ENCODE results near the gene CCDC18.
"Not testable (repeated sequence)": the region's sequence is repeated elsewhere in the genome, so short reads cannot be mapped to it uniquely, and the experiment has no call there.

Gene CCDC18

GRCh38 chr1:93171549-93172034 is 8.9 kb upstream of the CCDC18 start:
- peak; percentile 46 for DNase-seq (ENCODE audit: low read depth)

DNA sequence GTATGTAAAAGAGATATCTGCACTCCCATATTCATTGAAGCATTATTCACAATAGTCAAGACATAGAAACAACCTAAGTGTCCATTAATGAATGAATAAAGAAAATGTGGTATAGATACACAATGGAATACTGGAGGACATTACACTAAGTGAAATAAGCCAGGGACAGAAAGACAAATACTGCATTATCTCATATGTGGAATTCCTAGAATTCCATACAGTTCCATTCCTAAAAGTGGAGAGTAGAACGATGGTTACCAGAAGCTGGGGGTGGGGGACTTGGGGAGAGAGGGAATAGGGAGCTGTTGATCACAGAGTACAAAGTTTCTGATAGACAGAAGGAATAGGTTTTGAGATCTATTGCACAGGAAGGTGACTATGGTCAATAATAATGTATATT is 7.7 kb upstream of the CCDC18 start:
- peak; percentile 55 for DNase-seq (ENCODE audit: low read depth)

GRCh38 chr1:93174638-93175037 is 5.9 kb upstream of the CCDC18 start:
- not testable (repeated sequence) for DNase-seq (ENCODE audit: low read depth)

GRCh38 chr1:93177991-93178390 is 2.5 kb upstream of the CCDC18 start:
- DNase-seq (ENCODE audit: low read depth), result peak; percentile 60

DNA sequence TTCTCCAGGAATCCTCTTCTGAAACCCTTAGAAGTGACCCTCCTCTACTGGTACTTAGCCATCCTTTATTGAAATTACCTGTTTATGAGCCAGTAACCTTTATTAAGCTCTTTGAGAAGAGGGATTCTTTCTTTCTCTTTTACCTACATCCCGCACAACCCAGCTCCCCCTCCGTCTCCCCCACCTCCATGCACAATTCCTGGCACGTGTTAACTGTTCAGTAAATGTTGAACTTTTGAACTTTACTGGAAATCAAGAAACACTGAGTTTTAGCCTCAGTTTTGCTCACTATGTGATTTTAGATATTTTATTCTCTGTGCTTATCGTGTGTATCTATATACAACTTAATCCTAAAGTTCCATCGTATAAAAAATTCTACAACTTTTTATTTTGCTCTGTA is 2.1 kb upstream of the CCDC18 start:
- peak; percentile 15 for DNase-seq (ENCODE audit: low read depth)

DNA sequence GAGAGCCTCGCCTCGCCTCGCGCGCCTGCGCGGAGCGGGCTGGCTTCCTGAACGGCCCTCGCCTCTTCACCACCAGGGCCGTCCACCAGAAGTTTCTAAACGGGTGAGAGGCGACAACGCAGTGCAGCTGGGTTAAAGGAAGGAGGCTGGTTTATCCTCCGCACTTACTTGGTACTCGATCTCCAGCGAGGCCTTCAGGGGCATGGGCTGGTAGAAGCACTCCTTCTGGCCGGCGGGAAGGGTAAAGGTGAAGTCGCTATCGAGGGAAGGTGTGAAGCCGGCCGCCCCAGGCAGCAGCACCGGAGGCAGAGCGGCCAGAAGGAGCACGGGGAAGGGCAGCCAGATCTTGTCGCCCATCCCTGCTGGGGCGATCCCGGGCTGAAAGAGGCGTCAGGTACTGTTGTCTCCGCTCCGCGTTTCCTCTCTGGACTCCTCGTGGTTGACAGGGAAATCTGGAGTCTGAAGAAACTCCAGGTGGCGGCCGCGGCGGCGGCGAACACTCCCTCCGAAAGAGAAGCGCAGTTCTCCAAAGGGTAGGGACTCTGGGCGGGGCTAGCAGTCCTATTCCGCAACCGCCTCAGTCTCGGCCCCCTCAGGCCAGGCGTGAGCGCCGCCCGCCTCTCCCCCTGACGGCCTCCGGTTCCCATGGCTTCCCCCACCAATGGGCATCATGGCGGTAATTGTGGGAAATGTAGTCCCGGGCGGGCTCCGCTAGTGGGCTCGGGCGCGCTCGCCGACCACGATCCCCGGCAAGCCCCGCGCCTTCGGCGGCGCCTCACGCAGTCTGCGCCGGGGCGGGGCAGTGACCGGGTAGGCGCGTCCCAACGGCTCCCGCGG is 420 bp upstream of the CCDC18 start, which contains the start of gene TMED5:
Gene TMED5 (minus strand): TSS at position 528 of the 837 bp plus-strand sequence. CDS start 171 bp downstream, at position 357.
- DNase-seq (ENCODE audit: low read depth), result peak; percentile 99

DNA sequence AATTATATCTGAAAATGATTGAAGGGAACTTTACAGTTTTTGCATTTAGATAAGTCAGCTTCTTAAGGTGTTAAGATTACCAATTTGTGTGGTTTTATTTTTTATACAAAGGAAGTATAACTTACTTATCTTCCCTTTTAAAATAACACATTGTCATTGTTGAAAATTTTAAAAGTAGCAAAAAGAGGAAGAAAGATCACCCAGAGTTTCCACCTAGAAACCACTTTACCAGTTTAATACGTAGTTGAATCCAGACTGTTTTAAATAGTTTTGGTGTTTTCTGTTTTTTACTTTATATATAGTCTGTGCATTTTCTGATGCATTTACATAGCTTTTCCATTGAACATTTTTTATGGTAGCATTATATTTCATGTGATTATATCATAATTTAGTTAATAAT is 6.1 kb downstream of the CCDC18 start:
- no peak for DNase-seq (ENCODE audit: low read depth)

- no peak for DNase-seq (ENCODE audit: low read depth)
These were observed 9.9 kb downstream of the CCDC18 start for GRCh38 chr1:93190432-93190831.

DNA sequence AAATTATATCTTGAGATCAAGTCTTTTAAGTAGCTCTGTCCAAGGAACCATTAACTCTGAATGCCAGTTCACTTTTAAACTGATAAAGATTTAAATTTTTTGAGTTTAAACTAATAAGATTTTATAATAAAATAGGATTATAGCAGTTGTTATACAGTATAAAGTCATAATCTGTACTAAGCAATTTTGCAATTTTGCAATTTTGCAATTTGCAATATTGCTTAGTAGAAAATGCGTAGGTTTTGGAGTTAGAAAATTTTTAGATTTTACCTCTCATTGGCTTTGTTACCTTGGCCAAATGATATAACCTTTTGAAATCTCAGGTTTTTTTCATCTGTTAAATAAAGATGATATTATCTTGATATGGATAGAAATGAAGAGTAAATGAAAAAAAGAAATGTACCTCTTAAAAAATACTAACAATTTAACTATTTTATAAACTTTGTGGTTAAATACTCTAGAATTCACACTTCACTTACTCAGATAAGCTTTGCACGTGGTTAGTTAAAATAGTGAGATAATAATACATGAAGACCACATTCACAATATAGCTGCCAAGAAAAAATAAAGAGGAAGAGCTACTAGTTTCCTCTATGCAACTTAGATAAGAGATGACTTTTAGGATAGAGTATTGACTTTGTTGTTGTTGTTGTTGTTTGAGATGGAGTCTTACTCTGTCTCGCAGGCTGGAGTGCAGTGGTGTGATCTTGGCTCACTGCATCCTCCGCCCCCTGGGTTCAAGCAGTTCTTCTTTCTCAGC is 13.9 kb downstream of the CCDC18 start:
- no peak for DNase-seq (ENCODE audit: low read depth)

DNA sequence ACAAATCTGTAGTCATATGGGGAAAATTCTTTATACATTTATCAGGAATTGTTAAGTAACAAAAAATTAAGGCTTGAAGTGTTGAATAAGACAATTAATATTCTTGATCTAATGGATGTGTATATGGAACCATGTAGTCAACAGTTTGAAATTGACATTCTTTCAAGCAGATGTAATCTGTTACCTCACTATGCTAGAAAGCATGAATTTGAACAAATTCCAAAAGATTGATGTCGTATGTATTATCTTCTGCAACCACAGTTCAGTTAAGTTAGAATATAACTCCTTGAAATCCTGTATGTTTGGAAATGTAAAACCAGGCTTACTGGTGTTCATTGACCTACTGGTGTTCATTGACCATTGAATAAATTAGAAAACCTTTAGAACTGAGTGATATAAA is 16.1 kb downstream of the CCDC18 start:
- DNase-seq (ENCODE audit: low read depth), result peak; percentile 52

GRCh38 chr1:93199150-93199549 is 18.6 kb downstream of the CCDC18 start:
- DNase-seq (ENCODE audit: low read depth), result no peak

DNA sequence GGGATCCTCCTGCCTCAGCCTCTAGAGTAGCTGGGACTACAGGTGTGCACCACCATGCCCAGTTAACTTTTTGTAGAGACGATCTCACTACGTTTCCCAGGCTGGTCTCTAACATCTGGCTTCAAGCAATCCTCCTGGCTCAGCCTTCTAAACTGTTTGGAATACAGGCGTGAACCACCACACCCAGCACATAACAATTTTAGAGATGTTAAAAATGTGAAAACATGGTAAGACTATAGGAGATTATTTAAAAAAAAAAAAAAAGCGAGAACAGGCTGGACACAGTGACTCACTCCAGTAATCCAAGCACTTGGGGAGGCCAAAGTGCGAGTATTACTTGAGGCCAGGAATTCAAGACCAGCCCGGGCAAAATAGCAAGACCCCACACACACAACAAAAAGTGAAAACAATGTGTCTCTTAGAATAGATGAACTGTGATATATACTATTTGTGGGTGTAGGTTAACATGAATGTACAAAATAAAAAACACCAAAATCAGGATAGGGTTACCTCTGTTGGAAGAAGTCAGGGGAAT is 19.6 kb downstream of the CCDC18 start:
- DNase-seq (ENCODE audit: low read depth), result peak; percentile 10

DNA sequence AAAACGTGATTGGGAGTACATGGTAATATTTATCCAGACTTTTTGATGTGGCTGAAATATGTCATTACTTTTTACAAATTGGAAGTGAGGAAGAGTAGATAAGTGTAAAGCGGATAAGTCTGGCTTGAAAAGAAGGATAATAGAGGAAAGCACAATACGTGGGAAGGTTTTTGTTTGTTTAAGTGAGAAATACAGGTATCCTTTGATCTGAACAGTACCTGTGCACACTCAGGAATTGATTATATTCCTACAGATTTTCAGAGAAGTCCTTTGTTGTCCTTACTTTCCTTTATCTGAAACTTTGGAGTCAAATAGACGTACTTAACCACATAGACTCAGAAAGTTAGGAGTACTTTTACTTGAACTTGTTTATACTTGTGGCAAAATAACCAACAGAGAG is 20.2 kb downstream of the CCDC18 start:
- DNase-seq (ENCODE audit: low read depth), result no peak

- DNase-seq (ENCODE audit: low read depth), result no peak
These were observed 25.5 kb downstream of the CCDC18 start for GRCh38 chr1:93205892-93206566.

DNA sequence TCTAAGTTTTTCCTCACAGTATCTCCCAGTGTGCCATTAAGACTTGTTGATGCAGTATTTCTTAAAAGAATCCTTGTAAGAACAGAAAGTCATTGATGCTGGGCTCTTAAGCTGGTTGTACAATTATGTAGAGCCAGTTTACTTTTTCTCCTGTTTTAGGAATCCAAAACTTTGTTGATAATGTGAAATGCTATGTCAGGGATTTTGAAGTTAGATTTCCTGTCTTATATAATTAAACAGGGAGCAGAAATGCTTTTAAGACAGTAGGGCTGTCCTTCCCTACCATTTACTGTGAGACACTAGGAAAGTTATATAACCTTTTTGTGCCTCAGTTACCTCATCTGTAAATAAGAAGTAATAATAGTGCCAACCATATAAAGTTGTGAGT is 26.0 kb downstream of the CCDC18 start:
- DNase-seq (ENCODE audit: low read depth), result no peak

- DNase-seq (ENCODE audit: low read depth), result no peak
These were observed 26.7 kb downstream of the CCDC18 start for GRCh38 chr1:93207211-93207610.

DNA sequence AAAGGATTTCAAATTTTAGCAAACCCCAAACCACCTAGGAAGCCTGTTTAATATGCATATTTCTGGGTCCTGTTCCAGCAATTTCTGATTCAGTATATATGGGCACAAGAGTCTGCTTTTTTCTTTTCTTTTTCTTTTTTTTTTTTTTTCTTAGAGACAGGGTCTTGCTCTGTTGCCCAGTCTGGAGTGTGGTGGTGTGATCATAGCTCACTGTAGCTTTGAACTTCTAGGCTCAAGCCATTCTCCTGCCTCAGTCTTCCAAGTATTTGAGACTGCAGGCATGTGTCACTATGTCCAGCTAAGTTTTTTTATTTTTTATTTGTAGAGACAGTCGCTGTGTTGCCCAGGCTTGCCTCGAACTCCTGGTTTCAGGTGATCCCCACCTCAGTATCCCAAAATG is 34.8 kb downstream of the CCDC18 start:
- no peak for DNase-seq (ENCODE audit: low read depth)

GRCh38 chr1:93219443-93219842 is 38.9 kb downstream of the CCDC18 start:
- DNase-seq (ENCODE audit: low read depth), result no peak

- DNase-seq (ENCODE audit: low read depth), result not testable (repeated sequence)
These were observed 40.2 kb downstream of the CCDC18 start for GRCh38 chr1:93220716-93221115.

DNA sequence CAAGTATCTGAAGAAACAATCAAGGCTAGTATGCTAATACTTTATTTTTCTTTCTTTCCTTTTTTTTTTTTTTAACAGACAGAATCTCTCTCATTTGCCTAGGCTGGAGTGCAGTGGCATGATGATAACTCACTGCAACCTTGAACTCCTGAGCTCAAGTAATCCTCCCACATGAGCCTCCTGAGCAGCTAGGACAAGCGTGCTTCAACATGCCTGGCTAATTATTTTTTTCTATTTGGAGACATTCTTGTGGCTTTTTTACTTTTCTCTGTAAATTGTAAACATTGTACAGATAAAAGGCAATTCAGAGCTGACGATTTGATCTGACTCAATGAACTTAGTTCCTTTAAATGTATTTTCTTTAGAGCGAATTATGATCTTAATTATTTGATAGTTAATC is 41.4 kb downstream of the CCDC18 start:
- DNase-seq (ENCODE audit: low read depth), result peak; percentile 34

DNA sequence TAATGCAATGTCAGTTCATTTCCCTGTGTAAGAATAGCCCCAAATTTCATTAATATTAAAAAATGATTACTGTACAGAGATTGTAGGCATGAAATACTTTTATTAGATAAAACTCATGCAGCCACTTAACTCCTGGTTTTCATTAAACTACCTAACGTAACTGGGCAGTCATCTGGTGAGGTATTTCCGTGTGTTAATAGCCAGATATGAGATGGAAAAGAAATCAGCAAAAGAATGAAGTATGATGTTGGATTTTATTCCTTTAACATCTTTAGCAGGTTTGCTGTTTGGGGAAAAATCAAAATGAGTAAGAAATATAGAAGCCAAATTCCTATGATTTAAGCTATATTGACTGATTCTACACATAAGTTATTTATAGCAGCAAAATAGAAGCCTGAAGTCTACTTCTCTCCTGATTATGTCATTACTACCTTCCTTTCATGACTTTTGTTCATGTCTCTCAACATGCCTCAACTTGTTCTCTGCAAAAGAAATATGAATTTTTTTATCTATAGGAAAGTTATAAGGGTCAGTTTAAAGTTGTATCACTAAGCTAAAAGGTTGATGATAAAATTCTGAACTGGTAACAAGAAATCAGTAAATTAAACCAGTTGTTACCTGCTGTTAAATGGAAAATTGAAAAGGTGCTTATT is 42.6 kb downstream of the CCDC18 start:
- DNase-seq (ENCODE audit: low read depth), result no peak

DNA sequence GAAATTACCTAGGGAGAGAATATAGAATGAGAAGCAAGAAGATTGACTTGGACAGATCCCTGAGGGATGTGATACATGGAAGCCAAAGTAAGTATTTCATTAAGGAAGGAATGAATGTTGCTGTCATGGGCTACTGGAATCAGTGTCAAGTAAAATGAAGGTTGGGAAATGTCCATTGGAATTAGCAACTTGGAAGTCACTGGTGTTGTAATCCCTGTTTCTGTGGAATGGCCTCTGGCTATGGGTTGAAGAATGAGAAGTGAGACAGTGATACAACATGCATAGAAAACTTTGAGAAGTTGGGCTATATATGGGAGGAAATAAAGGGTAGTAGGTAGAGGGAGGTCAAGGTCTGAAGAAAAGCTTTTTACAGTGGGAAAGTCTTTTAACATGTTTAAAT is 54.7 kb downstream of the CCDC18 start:
- peak; percentile 25 for DNase-seq (ENCODE audit: low read depth)

Measured in EH (cell line).